Measurements from ENCODE around the gene NOPCHAP1. TPM values are rescaled to one million over a fixed set of nuclear protein-coding genes. Genes with fewer than 3 reads are reported as not detected.

The NOPCHAP1 gene
- total and polyA plus RNA-seq, 2 donors (not counting 1 experiment from before 2014, with no cell fraction given), result 3.2 to 21.2 TPM

GRCh38 chr12:104985206-104985605, 910 bp upstream of the NOPCHAP1 start:
- CTCF ChIA-PET, result interaction anchor here (2.0 kb wide), 1 partner anchor 10 kb away, joined by 5 read pairs; no protein-coding TSS in a partner anchor
- Histone ChIP-seq H3K4me2 (replicated peaks; ENCODE audit: low read depth, low read length, poor library complexity, severe bottlenecking) (peak overlapping the region; percentile 90), H4K20me1 (ENCODE audit: control insufficient read depth, insufficient read depth, low read length, poor library complexity, severe bottlenecking) (no peaks in the 10 kb centered on the region), H3K9ac (ENCODE audit: low read length) (peak overlapping the region; percentile 86), H3K36me3 (replicated peaks in 1 of 2; ENCODE audit: control extremely low read depth in 1 of 2, control insufficient read depth in 1 of 2, extremely low read depth in 1 of 2, insufficient read depth in 2 of 2, low read length in 1 of 2) (peaks cover 0 to 1% of the 10 kb centered on the region in 2 experiments), H3K4me3 (ENCODE audit: control extremely low read depth in 1 of 5, extremely low read depth in 1 of 5, insufficient read depth in 1 of 5, low read depth in 2 of 5, low read length in 4 of 5) (peak overlapping the region in 3 of 5 experiments; percentile 65 to 93 (median 88)), H2AFZ (ENCODE audit: insufficient read depth, low read depth, low read length, poor library complexity, severe bottlenecking) (peak overlapping the region; percentile 97), H3K4me1 (ENCODE audit: control insufficient read depth in 2 of 2, insufficient read depth in 2 of 2, low read length in 2 of 2) (peaks cover 17 to 18% of the 10 kb centered on the region in 2 donors), H3K79me2 (ENCODE audit: control insufficient read depth, insufficient read depth, low read length) (peaks cover 31% of the 10 kb centered on the region), H3K27me3 (replicated peaks in 1 of 4; ENCODE audit: control extremely low read depth in 1 of 4, control insufficient read depth in 3 of 4, insufficient read depth in 4 of 4, low read length in 3 of 4) (no peaks in the 10 kb centered on the region), H3K9me3 (ENCODE audit: control extremely low read depth in 1 of 3, control insufficient read depth in 2 of 3, insufficient read depth in 1 of 3, low read length in 2 of 3) (no peaks in the 10 kb centered on the region), H3K27ac (ENCODE audit: low read length in 2 of 2) (no peak overlapping the region)
- Mint-ChIP-seq H3K4me1 (peaks cover 27% of the 10 kb centered on the region), H3K27me3 (no peaks in the 10 kb centered on the region), H3K9me3 (ENCODE audit: insufficient read depth) (no peaks in the 10 kb centered on the region), H3K27ac (no peak overlapping the region), H3K4me3 (peak overlapping the region; percentile 87)
- intact Hi-C loops (cut with micrococcal nuclease), result no loop called here
- no CpG with 5 or more reads among the region's 4 CpGs for WGBS (ENCODE audit: insufficient coverage)
- POLR2A ChIA-PET, result no interaction called here
- TF ChIP-seq EZH2 (IDR thresholded peaks at IDR 0.05; ENCODE audit: borderline replicate concordance, insufficient read depth, low read depth, low read length, poor library complexity, severe bottlenecking) (no peak), CTCF (IDR thresholded peaks at IDR 0.05) (no peak)
- ATAC-seq (ENCODE audit: low read depth), result no peak
- no peak for DNase-seq

DNA sequence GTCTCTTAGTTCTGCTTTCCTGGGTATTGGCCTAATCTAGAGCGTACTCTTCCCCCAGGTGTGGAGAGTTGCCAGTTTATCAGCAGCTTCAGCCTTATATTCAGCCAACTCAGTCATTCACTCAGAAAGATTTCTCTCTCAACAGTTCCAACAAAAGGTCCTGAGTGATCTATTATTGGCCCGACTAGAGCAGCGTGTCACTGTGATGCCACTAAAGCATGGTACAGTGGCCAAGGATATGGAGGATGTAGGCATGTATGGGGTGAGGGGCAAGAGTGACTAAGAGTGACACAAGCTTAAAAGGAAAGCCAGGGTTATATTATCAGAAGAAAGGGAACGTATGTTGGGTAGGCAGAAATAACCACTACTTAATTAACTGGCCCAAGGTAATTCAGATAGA, 4.8 kb downstream of the NOPCHAP1 start:
- Histone ChIP-seq H3K9me3 (ENCODE audit: control extremely low read depth in 1 of 3, control insufficient read depth in 2 of 3, insufficient read depth in 1 of 3, low read length in 2 of 3) (no peaks in the 10 kb centered on the region), H3K9ac (ENCODE audit: low read length) (no peak overlapping the region), H3K27ac (ENCODE audit: low read length in 2 of 2) (no peak overlapping the region), H2AFZ (ENCODE audit: insufficient read depth, low read depth, low read length, poor library complexity, severe bottlenecking) (no peak overlapping the region), H3K4me1 (ENCODE audit: control insufficient read depth in 2 of 2, insufficient read depth in 2 of 2, low read length in 2 of 2) (peaks cover 10 to 12% of the 10 kb centered on the region in 2 donors), H3K36me3 (replicated peaks in 1 of 2; ENCODE audit: control extremely low read depth in 1 of 2, control insufficient read depth in 1 of 2, extremely low read depth in 1 of 2, insufficient read depth in 2 of 2, low read length in 1 of 2) (peaks cover 4 to 40% of the 10 kb centered on the region in 2 experiments), H4K20me1 (ENCODE audit: control insufficient read depth, insufficient read depth, low read length, poor library complexity, severe bottlenecking) (no peaks in the 10 kb centered on the region), H3K79me2 (ENCODE audit: control insufficient read depth, insufficient read depth, low read length) (peaks cover 30% of the 10 kb centered on the region), H3K27me3 (replicated peaks in 1 of 4; ENCODE audit: control extremely low read depth in 1 of 4, control insufficient read depth in 3 of 4, insufficient read depth in 4 of 4, low read length in 3 of 4) (no peaks in the 10 kb centered on the region), H3K4me3 (ENCODE audit: control extremely low read depth in 1 of 5, extremely low read depth in 1 of 5, insufficient read depth in 1 of 5, low read depth in 2 of 5, low read length in 4 of 5) (no peak overlapping the region), H3K4me2 (replicated peaks; ENCODE audit: low read depth, low read length, poor library complexity, severe bottlenecking) (no peak overlapping the region)
- TF ChIP-seq EZH2 (IDR thresholded peaks at IDR 0.05; ENCODE audit: borderline replicate concordance, insufficient read depth, low read depth, low read length, poor library complexity, severe bottlenecking) (no peak), CTCF (IDR thresholded peaks at IDR 0.05) (no peak)
- ChIA-PET POLR2A (no interaction called here), CTCF (no interaction called here)
- DNase-seq (no peak), ATAC-seq (ENCODE audit: low read depth) (no peak)
- WGBS (ENCODE audit: insufficient coverage), result 100% methylated on average over 2 of the region's 4 CpGs
- no peak overlapping the region for H3K27ac Mint-ChIP-seq
- H3K27me3 Mint-ChIP-seq, result no peaks in the 10 kb centered on the region
- H3K4me1 Mint-ChIP-seq, result peaks cover 19% of the 10 kb centered on the region
- H3K9me3 Mint-ChIP-seq (ENCODE audit: insufficient read depth), result no peaks in the 10 kb centered on the region
- intact Hi-C loops (cut with micrococcal nuclease), result no loop called here
- no peak overlapping the region for H3K4me3 Mint-ChIP-seq

Data from B cell (primary cell).